ENCODE results near the gene NOL12.

- no peak for TF ChIP-seq CTCF (IDR thresholded peaks at IDR 0.05; ENCODE audit: low read length)
- TF ChIP-seq EZH2 (IDR thresholded peaks at IDR 0.05; ENCODE audit: borderline replicate concordance, low read length): no peak
These were observed 26.9 kb upstream of the NOL12 start for GRCh38 chr22:37659066-37659896.
